GM12875 (cell line): ENCODE results near the gene ATP1A4.

Source experiments
- H3K4me3 ChIP-seq: one replicate; pipeline ENCODE4 v1.5.1; 2011; ENCODE audit warnings: low read depth, low read length, control low read depth
- TF ChIP-seq, protein P1 (sequence below): IDR thresholded peaks from 2 replicates; pipeline ENCODE4 v1.5.1; 2011; ENCODE audit warnings: low read depth, mild to moderate bottlenecking, control low read depth, inconsistent platforms, low read length, moderate library complexity, borderline replicate concordance; ENCODE audit not compliant: insufficient read depth

ATP1A4 gene

DNA sequence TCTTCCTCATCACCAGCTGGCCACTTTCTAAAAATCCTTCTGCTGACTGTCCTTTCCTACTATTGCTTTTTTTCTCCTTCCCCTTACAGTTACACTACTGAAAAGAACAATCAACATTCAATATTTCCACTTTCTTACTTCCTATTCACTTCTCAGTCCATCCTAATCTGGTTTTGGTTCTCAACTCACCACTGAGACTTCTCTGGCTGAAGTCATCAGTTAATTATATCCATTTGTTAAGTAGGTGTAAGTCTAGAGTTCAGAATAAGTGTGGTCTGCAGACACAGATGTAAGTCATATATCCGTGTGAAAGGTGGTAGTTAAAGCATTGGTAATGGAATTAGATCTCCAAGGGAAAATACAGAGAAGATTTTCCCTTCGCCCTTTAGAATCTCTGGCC lies 75.2 kb downstream of the ATP1A4 start:
- TF ChIP-seq, protein P1, sequence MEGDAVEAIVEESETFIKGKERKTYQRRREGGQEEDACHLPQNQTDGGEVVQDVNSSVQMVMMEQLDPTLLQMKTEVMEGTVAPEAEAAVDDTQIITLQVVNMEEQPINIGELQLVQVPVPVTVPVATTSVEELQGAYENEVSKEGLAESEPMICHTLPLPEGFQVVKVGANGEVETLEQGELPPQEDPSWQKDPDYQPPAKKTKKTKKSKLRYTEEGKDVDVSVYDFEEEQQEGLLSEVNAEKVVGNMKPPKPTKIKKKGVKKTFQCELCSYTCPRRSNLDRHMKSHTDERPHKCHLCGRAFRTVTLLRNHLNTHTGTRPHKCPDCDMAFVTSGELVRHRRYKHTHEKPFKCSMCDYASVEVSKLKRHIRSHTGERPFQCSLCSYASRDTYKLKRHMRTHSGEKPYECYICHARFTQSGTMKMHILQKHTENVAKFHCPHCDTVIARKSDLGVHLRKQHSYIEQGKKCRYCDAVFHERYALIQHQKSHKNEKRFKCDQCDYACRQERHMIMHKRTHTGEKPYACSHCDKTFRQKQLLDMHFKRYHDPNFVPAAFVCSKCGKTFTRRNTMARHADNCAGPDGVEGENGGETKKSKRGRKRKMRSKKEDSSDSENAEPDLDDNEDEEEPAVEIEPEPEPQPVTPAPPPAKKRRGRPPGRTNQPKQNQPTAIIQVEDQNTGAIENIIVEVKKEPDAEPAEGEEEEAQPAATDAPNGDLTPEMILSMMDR = no peak

GRCh38 chr1:160227034-160227433 lies 75.6 kb downstream of the ATP1A4 start:
- TF ChIP-seq, protein P1 = no peak
- no peak overlapping the region for H3K4me3 ChIP-seq

More for the DNA sequence above, 75.2 kb downstream of the ATP1A4 start:
- no peak overlapping the region for H3K4me3 ChIP-seq

GRCh38 chr1:160227561-160227960 lies 76.2 kb downstream of the ATP1A4 start:
- TF ChIP-seq, protein P1 = no peak
- no peak overlapping the region for H3K4me3 ChIP-seq

DNA sequence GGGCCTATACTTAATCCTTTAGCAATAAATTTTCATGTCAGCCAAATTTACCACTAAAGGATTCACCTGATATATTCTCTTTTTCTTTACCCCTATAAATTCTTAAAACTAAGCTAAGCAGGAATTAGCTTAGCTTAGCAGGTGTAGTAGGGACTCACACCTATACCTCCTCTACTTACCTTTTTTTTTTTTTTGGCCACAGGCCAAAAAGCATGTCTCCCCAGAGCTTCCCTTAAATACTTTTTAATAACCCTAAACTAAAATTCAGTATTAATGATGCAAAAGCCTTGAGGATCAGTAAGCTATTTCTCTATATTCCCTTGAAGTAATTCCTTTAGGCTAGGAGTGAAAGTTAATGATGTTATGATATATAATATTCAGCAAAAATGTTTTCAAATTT lies 77.0 kb downstream of the ATP1A4 start:
- H3K4me3 ChIP-seq = no peak overlapping the region
- TF ChIP-seq, protein P1 = no peak

GRCh38 chr1:160232911-160233310 lies 81.5 kb downstream of the ATP1A4 start:
- TF ChIP-seq, protein P1 = no peak
- no peak overlapping the region for H3K4me3 ChIP-seq
